Common myeloid progenitor, CD34-positive (primary cell): ENCODE results near the gene PTPRD.

Experiments used
- CTCF ChIA-PET: fragments of 350-600 bp; sonication (Branson Sonifier 250); formaldehyde crosslinking; loops from one replicate; lab custom pipeline; 2021; ENCODE audit warnings: antibody characterized with exemption; lab: Charles Lee
- POLR2A ChIA-PET: fragments of 350-600 bp; sonication (Branson Sonifier 250); formaldehyde crosslinking; loops from one replicate; lab custom pipeline; 2021; ENCODE audit warnings: antibody characterized with exemption; lab: Charles Lee
- DNase-seq, 3 donors: peaks; one replicate each; pipeline versions ENCODE4 v3.0.0 to v3.0.0-alpha.2; 2013
- H3K27ac ChIP-seq, 2 experiments: 1 replicate in 1 of 2; 2 replicates in 1 of 2; pipeline ENCODE4 v1.7.0; 2013; ENCODE audit warnings: inconsistent platforms in 2 of 2, low read length in 2 of 2, mild to moderate bottlenecking in 2 of 2, low read depth in 1 of 2, moderate library complexity in 1 of 2; ENCODE audit not compliant: severe bottlenecking in 2 of 2, insufficient read depth in 1 of 2, poor library complexity in 1 of 2
- H3K27me3 ChIP-seq, 5 experiments: replicated peaks in 2 of 5; 1 replicate in 3 of 5; 2 replicates in 2 of 5; pipeline versions ENCODE4 v1.6.1 to v1.7.0; 2013; ENCODE audit warnings: low read length in 4 of 5, mild to moderate bottlenecking in 2 of 5, moderate library complexity in 2 of 5, inconsistent platforms in 1 of 5; ENCODE audit not compliant: insufficient read depth in 5 of 5, control insufficient read depth in 4 of 5
- H3K36me3 ChIP-seq, 4 experiments: 1 replicate in 2 of 4; 2 replicates in 2 of 4; pipeline versions ENCODE4 v1.6.1 to v1.7.0; 2013; ENCODE audit warnings: low read length in 3 of 4, control low read depth in 1 of 4, mild to moderate bottlenecking in 1 of 4; ENCODE audit not compliant: control insufficient read depth in 4 of 4, insufficient read depth in 4 of 4
- H3K4me1 ChIP-seq, 4 experiments: 1 replicate in 3 of 4; 2 replicates in 1 of 4; pipeline versions ENCODE4 v1.6.1 to v1.7.1; 2013; ENCODE audit warnings: low read length in 3 of 4, mild to moderate bottlenecking in 3 of 4, control low read depth in 1 of 4, inconsistent platforms in 1 of 4, moderate library complexity in 1 of 4; ENCODE audit not compliant: control insufficient read depth in 4 of 4, insufficient read depth in 4 of 4; ENCODE audit errors: control extremely low read depth in 1 of 4
- H3K4me3 ChIP-seq, 7 experiments: 1 replicate in 4 of 7; 2 replicates in 3 of 7; pipeline versions ENCODE4 v1.5.1 to v1.7.0; 2013; ENCODE audit warnings: mild to moderate bottlenecking in 7 of 7, low read length in 6 of 7, moderate library complexity in 6 of 7, inconsistent platforms in 2 of 7, low read depth in 2 of 7, control low read depth in 1 of 7; ENCODE audit not compliant: insufficient read depth in 4 of 7, control insufficient read depth in 1 of 7; ENCODE audit errors: extremely low read depth in 1 of 7
- H3K9me3 ChIP-seq, 5 experiments: 1 replicate in 4 of 5; 2 replicates in 1 of 5; pipeline versions ENCODE4 v1.6.1 to v1.7.1; 2013; ENCODE audit warnings: low read length in 4 of 5, mild to moderate bottlenecking in 2 of 5, inconsistent platforms in 1 of 5, low read depth in 1 of 5, moderate library complexity in 1 of 5; ENCODE audit not compliant: control insufficient read depth in 4 of 5, insufficient read depth in 2 of 5; ENCODE audit errors: control extremely low read depth in 1 of 5
- WGBS: methylation state at CpG from one replicate; pipeline ENCODE4 v1.1.5; 2013; ENCODE audit not compliant: insufficient coverage; 5-methylcytosine and 5-hydroxymethylcytosine counted together

PTPRD gene

DNA sequence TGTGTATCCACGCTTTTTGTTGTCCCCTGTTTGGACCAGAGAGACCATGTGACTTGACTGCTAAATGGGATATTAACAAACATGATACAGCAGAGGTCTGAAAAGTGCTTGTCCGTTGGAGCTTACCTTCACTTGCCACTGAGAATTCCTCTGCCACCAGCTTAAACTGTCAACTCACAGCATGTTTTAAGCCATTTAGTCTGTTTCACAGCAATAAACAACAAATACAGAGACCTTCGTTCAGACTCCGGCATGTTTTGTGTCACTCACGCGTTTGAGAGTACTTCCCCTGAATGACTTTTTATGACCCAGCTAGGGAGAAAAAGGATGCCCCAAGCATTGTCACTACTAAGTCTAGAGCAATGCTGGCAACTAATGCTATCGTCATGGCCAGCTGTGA, 173.8 kb downstream of the PTPRD start:
- no peak overlapping the region for H3K4me3 ChIP-seq
- no peaks in the 10 kb centered on the region for H3K36me3 ChIP-seq
- CTCF ChIA-PET = interaction anchor here (1.3 kb wide), 1 partner anchor 15 kb away, joined by 3 read pairs; no protein-coding TSS in a partner anchor
- no peak for DNase-seq
- H3K4me1 ChIP-seq = no peaks in the 10 kb centered on the region
- no peaks in the 10 kb centered on the region for H3K9me3 ChIP-seq
- no peak overlapping the region for H3K27ac ChIP-seq
- 68% methylated on average over 6 of the region's 7 CpGs for WGBS
- POLR2A ChIA-PET = no interaction called here
- H3K27me3 ChIP-seq = no peaks in the 10 kb centered on the region

DNA sequence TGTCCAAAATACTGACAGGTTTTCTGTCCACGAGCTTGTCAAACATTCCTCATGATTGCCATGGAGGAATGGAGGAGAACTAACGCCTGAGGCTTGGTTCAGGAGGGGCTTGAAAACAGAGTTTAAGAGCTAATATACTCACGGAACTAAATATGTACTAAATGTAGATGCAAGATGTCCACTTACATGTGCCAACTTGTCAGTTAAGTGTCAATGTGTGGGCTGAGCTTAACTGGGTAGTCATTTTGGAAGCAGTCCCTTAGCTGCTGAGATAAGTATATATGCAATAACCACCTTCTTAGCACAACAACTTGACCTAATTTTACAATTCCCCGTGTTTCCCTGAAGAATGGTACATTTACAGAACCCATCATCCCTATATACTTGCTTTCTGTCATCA, 176.0 kb downstream of the PTPRD start:
- CTCF ChIA-PET = no interaction called here
- H3K4me3 ChIP-seq = no peak overlapping the region
- WGBS = 95% methylated on average over 3 of the region's 4 CpGs
- H3K4me1 ChIP-seq = no peaks in the 10 kb centered on the region
- POLR2A ChIA-PET = no interaction called here
- H3K36me3 ChIP-seq = no peaks in the 10 kb centered on the region
- no peak overlapping the region for H3K27ac ChIP-seq
- no peak for DNase-seq
- peaks cover 0 to 2% (median 0%) of the 10 kb centered on the region in 5 experiments for H3K27me3 ChIP-seq
- no peaks in the 10 kb centered on the region for H3K9me3 ChIP-seq

DNA sequence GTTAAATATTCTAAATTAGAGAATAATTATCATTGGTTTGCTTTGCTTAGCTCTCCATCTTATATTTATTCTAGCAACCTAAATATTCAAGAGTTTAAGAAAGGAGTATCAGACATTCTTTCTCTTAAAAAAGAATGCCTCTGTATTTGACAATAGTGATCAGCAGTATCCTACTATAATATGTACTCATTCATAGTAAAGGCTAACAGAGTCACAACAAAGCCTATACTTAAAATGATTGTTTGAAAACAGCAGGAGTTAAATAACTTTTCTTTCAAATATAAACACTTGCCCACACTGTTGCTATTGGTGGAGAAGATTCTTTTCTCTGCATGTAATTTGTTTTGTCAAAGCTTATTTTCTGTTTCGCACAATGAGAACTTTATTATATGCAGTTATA, 178.4 kb downstream of the PTPRD start:
- no peaks in the 10 kb centered on the region for H3K36me3 ChIP-seq
- POLR2A ChIA-PET = no interaction called here
- H3K27ac ChIP-seq = no peak overlapping the region
- DNase-seq = no peak
- H3K4me3 ChIP-seq = no peak overlapping the region
- CTCF ChIA-PET = no interaction called here
- 100% methylated on average over 1 of the region's 1 CpG for WGBS
- H3K9me3 ChIP-seq = no peaks in the 10 kb centered on the region
- H3K27me3 ChIP-seq = peaks cover 0 to 2% (median 0%) of the 10 kb centered on the region in 5 experiments
- no peaks in the 10 kb centered on the region for H3K4me1 ChIP-seq

DNA sequence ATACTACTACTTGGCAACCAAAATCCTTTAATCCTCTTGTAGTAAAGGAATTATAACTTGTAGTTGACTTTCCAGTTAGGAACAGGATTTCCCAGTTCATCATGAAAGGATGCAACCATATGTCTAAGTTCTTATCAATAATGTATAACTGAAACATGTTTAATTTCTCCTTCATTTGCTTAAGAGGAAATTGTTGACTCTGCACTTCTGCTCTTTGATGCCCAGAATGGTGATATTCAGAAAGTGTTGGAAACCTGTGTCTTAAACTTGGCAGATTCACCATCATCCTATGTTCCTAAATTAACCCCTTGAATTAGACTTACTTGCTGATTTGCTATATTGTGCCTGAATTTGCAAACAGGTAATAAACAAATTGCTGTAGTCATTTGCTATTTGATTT, 201.5 kb downstream of the PTPRD start:
- H3K36me3 ChIP-seq = no peaks in the 10 kb centered on the region
- DNase-seq = no peak
- H3K27ac ChIP-seq = no peak overlapping the region
- no peaks in the 10 kb centered on the region for H3K4me1 ChIP-seq
- no peak overlapping the region for H3K4me3 ChIP-seq
- H3K27me3 ChIP-seq = no peaks in the 10 kb centered on the region
- CTCF ChIA-PET = no interaction called here
- H3K9me3 ChIP-seq = no peaks in the 10 kb centered on the region
- POLR2A ChIA-PET = no interaction called here

DNA sequence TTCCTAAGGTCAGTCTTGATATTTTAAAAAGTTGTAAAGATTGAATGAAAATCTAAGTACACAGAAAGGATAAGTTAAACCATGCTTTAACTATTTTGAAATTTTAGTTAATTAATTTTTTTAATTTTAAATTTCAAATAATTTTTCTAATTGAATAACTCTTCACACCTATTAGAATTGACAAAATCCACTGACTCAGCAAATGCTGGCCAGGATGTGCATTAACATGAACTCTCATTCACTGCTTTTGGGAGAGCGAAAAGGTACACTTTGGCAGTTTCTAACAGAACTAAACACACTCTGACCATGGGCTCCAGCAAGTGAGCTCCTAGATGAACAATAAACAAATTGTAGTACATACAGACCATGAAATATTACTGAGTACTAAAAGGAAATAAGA, 209.5 kb downstream of the PTPRD start:
- ChIA-PET POLR2A (no interaction called here), CTCF (no interaction called here)
- WGBS = 67% methylated on average over 1 of the region's 1 CpG
- Histone ChIP-seq H3K27me3 (peaks cover 0 to 2% (median 0%) of the 10 kb centered on the region in 5 experiments), H3K27ac (no peak overlapping the region), H3K9me3 (no peaks in the 10 kb centered on the region), H3K4me3 (no peak overlapping the region), H3K36me3 (no peaks in the 10 kb centered on the region), H3K4me1 (no peaks in the 10 kb centered on the region)
- no peak for DNase-seq

DNA sequence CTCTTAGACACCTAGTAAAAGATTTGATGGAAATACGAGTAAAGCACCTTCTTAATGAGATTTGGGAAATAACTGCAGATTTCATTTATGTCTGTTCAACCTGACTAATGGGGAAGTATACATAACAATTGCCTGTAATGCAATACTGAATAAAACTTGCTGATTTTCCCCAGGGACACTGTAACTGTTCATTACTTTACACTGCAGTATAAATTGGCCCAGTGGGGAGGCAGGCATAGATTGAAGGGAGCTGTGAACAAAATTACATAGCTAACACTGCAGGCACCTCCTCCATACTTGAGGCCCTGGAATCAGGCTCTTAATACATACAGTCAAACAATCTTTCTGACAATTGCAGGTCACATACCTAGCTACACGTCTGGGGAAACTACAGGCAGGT, 216.2 kb downstream of the PTPRD start:
- WGBS = 80% methylated on average over 1 of the region's 2 CpGs
- Histone ChIP-seq H3K9me3 (no peaks in the 10 kb centered on the region), H3K27ac (no peak overlapping the region), H3K4me1 (no peaks in the 10 kb centered on the region), H3K4me3 (no peak overlapping the region), H3K27me3 (no peaks in the 10 kb centered on the region), H3K36me3 (no peaks in the 10 kb centered on the region)
- CTCF ChIA-PET = no interaction called here
- POLR2A ChIA-PET = no interaction called here
- DNase-seq = no peak

DNA sequence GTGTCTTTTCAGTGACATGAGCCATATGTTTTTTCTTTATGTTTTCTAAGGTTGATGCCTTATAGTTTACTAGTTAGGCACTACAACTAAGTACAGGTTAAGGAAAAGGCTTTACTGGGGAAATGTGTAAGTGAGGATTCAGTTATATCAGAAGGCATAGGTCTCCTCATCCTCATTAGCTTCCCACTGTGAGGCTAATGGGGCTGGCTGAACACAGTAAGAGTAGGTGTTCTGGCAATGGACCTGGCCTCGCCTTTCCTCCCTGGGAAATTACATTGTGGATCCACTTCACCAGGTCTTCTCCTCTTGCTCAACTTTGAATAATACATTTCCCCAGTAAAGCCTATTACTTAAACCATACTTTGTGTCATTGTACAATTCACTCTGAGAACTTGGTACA, 225.5 kb downstream of the PTPRD start:
- H3K4me3 ChIP-seq = no peak overlapping the region
- no peak for DNase-seq
- no peaks in the 10 kb centered on the region for H3K9me3 ChIP-seq
- ChIA-PET POLR2A (no interaction called here), CTCF (no interaction called here)
- H3K4me1 ChIP-seq = no peaks in the 10 kb centered on the region
- no peak overlapping the region for H3K27ac ChIP-seq
- 83% methylated on average over 1 of the region's 1 CpG for WGBS
- no peaks in the 10 kb centered on the region for H3K36me3 ChIP-seq
- no peaks in the 10 kb centered on the region for H3K27me3 ChIP-seq
